Stimulated activated CD4-positive, alpha-beta T cell treated with anti-CD3 and anti-CD28 coated beads, Interleukin-15, amount 100 ng/mL, for 48 hours (primary cell): Measurements from ENCODE around the gene CUL5.
A peak's percentile ranks its signal among the peaks of the same experiment; 100 is the strongest.

ENCODE experiments used
- DNase-seq, 2 donors: peaks; one replicate each; pipeline ENCODE4 v3.0.0-alpha.2; 2020; ENCODE audit warnings: low read depth in 2 of 2

The CUL5 gene

DNA sequence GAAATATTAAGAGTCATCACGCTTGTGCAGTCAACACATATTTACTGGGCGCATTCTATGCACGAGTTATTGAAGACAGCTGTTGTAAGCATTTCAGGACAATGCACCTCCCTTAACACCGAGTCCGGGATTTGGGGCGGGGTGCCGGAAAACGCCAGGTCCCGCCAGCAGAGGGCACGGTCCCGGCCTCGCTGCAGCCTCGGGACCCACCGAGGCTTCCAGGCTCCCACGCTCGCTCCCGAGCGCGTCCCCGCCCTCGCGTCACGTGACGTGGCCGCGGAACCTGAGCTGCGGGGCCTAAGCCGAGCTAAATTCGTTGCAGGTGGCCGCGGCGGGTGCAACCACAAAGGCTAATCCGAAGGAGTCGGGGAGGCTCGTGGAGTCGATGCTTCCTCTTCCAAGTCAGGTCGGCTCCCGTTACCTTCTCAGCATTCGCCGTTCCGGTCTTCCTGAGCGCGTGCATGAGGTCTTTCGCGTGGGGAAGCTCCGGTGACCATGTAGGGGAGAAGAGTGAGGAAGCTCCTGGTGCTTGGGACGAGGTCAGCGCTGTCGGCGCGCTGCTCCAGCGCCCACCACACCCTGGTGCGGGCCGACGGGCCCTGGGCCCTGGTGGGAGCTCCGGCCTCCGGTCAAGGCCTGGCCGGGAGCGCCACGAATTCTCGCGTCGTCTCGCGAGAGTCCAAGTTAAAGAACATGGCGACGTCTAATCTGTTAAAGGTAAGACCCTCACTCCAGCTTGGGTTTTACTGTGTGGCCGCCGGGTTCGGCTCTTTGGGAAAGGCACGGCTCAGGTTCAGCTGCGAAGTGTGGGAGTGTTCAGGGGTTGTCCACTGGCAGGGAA lies at the start of gene CUL5:
TSS of gene CUL5 (plus strand) at position 243 of the 841 bp plus-strand sequence. CDS start at position 694, 451 bp downstream.
- DNase-seq: peak; percentile 75 to 86

DNA sequence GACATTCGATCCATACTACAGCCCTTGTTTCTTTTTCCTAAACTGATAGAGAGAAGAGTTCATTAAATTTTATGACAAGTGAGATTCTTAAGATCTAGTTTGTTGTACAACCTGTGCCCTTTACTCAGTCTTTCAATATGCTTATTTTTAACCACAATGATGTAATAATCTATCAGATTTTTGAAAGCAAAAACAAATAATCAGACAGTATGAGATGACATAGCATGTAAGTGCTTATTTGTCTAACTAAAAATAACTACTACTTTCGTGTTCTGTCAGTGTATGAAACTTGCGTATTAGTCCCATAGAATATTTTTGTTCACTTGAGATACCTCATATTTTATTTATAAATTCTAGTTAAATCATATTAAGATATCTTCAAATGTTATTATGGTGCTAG lies 47.2 kb upstream of the CUL5 start:
- no peak for DNase-seq

DNA sequence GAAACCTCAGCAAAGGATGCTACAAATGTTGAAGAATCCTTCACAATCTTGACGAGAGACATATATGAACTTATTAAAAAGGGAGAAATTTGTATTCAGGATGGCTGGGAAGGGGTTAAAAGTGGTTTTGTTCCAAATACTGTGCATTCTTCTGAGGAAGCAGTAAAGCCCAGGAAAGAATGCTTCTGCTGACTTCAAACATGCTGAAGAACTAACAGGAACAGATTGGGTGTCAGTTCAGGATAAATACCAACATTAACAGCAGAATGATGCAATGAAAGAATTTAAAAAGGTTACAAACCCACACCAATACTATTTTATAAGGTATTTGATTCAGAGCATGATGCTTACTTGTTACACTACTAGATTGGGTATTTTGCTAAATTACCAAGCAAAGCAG lies 46.5 kb upstream of the CUL5 start:
- no peak for DNase-seq

DNA sequence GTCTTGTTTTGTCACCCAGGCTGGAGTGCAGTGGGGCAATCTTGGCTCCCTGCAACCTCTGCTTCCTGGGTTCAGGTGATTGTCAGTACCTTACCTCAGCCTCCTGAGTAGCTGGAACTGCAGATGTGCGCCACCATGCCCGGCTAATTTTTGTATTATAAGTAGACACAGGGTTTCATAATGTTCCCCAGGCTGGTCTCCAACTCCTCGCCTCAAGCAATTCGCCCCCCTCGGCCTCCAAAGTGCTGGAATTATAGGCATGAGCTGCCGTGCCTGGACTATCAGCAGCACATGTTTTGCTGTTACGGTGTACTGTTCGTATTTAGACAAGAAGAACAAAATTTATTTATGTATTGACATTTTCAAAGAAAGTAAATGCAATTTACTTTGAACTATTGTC lies 45.6 kb upstream of the CUL5 start:
- no peak for DNase-seq

DNA sequence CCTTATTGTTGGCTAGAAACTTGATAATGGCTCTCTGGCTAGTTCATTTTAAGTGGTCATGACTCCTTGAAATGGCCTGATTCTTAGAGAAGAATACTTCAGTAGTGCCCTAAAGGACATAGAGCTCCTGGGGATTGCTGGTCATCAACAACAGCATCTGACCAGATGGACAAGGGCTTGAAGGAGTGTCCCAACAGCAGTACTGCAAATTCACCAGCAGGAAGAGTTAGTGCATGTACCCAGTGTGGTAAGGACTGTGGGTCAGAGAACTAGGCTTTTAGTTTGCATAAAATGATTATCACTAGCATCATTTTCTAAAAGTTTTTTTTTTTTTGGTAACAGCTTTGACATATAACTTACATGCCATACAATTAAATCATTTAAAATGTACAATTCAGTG lies 39.5 kb upstream of the CUL5 start:
- DNase-seq: no peak

DNA sequence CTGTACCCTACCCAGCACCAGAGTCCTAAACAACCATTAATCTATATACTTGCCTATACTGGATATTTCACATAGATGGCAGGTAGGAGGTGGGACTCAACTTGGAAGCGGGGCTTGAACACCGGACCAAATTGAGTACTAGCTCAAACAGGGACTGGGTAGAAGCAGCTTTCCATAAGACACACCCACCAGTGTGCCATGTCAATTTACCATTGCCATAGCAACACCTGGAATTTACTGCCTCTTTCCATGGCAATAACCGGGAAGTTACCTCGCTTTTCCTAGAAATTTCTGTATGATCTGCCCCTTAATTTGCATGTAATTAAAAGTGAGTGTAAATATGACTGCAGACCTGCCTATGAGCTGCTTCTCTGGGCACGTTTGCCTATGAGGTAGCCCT lies 38.6 kb upstream of the CUL5 start:
- no peak for DNase-seq

DNA sequence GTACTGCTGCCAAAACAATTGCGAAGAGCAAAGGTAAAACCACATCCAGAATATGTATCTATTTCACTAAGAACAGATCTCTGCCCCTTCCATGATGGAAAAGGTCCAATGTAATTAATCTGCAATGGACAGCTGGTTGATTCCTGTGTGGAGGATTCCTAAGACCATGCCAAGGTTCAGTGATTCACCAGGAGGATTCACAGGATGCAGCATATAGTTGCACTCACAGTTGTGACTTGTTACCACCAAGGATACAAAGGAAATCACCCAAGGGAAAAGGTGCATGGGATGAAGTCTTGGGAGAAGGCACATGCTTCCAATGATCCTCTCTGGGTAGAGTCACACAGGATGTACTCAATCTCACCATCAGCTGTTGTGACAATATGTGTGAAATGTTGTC lies 35.1 kb upstream of the CUL5 start:
- no peak for DNase-seq

DNA sequence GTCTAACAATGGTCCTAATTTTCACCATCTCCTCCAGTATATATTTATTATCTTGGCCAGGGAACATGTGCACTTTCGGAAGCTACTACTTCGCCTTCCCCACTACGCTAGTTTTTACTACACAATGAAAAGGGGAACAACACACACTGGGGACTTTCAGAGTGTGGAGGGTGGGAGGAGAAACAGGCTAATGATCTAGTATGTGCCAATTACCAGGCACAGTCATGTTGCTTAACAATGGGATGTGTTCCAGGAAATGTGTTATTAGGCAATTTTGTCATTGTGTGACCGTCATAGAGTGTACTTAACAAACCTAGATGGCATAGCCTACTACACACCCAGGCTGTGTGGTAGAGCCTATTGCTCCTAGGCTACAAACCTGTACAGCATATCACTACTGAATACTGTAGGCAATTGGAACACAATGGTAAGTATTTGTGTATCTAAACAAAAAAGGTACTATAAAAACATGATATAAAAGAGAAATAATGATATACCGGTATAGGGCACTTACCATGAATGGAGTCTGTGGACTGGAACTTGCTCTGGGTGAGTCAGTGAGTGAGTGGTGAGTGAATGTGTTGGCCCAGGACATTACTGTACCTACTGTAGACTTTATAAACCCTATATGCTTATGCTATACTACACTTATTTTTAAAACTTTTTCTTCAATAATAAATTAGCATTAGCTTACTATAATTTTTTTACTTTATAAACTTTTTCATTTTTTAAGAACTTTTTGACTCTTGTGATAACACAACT lies 20.1 kb upstream of the CUL5 start:
- DNase-seq: no peak

DNA sequence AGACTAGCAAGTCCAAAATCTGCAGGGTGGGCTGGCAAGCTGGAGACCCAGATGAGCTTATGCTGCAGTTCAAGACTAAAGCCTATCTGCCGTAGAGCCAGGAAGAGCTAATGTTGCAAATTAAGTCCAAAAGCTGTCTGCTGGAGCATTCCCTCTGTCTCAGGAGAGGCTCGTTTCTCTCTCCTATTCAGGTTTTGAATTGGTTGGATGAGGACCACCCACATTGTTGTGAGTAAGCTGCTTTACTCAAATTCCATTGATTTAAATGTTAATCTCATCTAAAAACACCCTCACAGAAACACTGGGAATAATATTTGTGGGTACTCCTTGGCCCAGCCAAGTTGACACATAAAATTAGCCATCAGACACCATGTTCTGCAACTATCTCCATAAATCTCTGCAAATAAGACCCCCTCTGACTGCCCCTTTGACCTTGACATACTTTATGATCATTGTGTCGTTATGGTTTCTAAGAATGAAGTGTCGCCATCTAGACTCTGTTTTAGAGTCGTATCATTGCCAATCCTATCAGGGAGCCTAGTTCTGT lies 16.8 kb upstream of the CUL5 start:
- DNase-seq: no peak

DNA sequence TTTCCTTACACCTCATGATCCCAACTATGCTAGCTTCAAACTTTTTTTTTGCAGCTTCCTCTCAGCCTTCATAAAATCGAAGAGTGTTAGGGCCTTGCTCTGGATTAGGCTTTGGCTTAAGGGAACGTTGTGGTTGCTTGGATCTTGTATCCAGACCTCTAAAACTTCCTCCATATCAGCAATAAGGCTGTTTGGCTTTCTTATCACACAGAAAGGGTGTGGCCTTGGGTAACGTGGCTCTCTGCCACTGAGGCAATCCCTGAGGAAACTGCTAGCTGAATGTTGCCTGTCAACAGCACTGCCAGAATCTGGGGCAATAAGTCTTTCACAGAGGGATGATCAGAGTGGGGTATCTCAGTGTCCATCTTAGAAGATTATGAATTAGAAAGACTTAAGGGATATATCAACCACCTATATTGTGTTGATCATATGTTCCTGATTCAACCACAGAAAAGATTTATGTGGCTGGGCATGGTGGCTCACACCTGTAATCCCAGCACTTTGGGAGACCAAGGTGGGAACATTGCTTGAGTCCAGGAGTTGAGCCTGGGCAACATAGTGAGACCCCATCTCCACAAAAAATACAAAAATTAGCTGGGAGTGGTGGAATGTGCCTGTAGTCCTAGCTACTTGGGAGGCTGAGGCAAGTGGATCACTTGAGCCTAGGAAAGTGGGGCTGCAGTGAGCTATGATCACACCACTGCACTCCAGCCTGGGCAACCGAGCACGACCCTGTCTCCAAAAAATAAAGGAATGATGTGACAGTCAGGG lies 12.5 kb upstream of the CUL5 start:
- no peak for DNase-seq

DNA sequence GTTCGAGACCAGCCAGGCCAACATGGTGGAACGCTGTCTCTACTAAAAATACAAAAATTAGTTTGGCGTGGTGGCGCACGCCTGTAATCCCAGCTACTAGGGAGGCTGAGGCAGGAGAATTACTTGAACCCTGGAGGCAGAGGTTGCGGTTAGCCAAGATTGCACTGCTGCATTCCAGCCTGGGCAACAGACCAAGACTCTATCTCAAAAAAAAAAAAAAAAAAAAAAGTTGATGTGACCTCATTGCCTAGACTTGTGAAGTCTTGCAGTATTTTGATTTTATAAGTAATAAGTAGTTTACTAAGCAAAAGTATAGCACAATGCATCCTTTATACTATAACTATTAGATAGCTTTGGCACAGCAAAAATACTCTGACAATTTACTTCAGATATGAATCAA lies 9.9 kb upstream of the CUL5 start:
- no peak for DNase-seq

DNA sequence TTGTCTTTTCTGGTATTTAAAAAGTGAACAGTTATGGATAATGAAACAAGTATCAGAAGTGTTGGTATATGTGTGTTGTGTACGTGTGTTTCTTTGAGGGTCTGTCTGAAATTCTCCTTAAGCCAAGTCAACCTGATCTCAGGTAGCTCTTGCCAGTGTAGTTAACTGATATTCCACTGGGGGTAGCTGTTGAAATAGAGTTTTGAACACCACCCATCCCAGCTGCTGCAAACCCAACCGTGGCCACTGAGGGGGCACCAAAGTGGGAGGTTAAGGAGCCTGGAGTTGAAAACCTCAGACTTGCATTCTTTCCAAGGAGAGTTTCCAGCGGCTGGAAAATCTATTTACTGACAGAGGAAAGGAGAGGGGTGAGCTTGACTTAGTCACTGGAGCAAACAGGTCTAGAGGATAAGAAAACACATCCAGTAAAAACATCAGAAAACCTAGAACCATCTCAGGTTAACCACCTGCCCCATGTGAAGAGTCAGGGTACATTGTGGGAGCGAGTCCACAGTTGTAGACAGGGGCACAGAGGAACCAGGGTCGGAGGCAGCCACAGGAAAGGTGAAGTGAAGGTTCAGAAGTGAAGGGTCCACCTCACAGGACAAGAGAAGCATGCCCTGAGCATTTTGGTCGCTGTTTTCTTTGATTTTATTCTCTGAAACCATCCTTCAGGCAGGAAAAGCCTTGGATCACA lies 8.8 kb upstream of the CUL5 start:
- DNase-seq: peak in 1 of 2 donors; percentile 4

DNA sequence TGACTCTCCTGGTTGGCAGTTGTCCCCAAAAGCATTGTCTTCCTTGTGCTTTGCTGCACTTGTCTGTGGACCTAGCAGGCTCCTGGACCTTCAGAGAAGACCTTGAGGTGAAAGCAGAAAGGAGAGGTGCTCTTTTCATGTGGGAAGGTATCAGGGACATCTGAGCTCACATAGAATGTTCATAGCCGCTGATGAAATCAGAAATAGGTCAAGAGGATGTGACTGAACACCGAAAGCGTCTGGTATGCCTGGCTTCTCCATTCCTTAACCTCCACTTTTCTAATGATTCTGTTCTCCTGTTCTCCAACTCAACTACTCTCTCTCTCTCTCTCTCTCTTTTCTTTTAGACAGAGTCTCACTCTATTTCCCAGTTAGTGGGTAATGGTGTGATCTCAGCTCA lies 6.2 kb upstream of the CUL5 start:
- no peak for DNase-seq

DNA sequence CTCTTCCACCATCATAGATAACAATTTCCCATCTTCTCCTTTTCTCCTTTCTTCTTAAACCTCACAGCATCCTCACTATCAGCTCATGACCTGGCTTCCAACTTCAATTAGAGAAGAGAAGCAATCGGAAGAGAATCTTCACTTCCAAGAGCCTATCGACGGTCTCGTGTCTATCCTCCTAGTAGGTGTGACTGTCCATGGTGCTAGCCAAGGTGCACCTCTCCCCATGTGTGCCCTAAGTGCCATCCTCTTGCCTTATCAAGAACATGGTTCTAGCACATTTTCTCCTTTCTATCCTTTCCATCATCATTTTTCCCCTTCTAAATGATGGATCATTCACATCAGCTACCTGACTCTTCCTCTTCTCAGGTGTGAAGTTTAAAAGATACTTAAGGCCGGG lies 5.1 kb upstream of the CUL5 start:
- DNase-seq: no peak

DNA sequence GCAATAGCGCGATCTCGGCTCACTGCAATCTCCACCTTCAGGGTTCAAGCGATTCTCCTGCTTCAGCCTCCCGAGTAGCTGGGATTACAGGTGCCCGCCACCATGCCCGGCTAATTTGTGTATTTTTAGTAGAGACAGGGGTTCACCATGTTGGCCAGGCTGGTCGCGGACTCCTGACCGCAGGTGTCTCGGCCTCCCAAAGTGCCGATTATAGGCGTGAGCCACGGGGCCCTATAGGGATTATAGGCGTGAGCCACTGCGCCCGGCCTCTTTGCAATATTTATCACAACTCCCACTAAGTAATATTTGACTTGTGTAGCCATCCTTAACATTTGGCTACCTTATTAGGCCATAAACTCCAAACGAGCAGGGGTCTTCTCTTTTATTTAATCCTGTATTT lies 879 bp upstream of the CUL5 start:
- DNase-seq: no peak

DNA sequence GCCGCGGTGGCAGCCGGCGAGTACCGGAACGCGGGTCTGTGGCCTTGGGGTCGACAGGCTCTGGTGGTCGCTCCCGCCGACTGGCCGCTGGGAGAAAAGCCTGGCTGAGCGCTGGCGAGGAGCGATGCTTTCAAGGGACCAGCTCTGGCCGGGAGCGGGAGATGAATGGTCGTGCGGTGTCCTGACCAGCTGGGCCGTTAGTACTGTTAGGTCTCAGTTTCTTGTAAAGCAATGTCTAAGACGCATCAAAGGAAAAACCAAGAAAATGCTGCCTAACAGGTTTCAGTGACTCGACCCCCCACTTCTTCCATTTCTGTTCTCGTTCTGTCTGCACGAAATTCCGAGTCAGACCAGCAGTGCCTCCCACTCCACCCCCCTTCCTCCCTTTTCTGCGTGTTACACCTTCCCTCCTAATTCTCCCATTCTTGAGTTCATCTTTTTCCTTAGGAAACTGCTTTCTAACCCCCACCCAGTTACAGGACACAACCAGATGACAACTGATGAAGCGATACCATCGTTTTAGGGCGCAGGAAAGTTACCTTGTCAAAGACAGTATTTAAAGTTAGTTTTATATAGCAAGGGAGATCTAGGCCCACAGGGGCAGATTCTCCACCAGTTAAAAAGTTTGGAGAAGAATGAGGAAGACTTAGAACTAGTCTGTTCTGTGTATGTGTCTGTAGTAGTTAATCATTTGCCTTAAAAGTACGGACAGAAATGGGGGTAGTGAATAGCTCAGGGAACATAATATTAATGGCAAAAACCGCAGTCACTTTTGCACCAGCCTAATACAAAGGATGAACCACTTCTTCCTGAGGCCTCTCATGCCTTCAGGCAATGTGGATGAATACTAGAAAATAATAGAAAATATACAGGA lies 1.0 kb downstream of the CUL5 start:
- DNase-seq: no peak

DNA sequence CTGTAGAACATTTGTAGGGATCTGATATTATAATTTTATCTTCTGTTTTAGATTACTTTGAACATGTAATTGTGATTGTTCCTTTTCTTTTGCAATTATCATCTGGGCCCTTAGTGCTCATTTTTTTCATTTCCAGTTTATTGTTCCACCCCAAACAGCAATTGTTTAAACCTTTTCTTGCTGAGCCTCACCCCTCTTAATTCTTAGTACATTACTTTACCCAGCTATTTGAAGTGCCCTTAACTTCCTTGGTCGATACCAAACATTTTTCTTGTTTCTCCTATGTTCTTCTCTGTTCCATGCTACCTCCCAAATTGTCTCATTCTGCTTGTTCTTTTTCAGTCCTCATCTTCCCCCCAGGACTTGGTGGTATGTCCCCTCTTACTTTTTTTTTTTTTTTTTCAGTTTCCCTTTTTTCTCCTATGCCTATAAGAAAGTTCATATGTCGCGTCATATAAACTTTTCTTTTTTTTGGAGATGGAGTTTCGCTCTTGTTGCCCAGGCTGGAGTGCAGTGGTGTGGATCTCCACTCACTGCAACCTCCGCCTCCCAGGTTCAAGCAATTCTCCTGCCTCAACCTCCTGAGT lies 3.5 kb downstream of the CUL5 start:
- no peak for DNase-seq

DNA sequence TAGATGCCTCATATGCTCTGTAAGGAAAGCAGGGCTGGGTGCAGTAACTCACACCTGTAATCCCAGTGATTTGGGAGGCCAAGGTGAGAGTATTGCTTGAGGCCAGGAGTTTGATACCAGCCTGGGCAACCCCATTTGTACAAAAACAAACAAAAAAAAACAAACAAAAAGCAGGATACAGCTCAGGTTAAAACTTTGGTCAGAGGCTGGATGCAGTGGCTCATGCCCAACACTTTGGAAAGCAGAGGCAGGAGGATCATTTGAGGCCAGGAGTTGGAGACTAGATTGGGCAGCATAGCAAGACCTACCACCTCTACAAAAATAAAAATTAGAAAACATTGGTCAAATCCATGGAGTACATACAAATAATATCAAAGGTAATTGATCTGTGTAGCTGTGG lies 7.9 kb downstream of the CUL5 start:
- no peak for DNase-seq

DNA sequence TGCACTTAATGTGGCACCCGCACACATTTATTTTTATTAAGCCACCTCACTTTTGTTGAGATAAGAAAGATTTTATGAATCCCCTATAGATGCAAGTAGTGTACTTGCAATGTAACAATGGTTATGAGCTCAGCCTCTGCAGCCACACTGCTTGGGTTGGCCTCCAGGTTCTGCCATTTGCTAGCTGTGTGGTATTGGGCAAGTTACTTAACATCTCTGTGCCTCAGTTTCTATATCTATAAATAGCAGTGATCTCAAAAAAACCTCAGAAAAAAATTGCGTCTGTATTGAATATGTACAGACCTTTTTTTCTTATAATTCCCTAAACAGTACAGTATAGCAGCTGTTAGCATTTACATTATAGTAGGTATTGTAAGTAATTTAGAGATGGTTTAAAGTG lies 10.0 kb downstream of the CUL5 start:
- no peak for DNase-seq

DNA sequence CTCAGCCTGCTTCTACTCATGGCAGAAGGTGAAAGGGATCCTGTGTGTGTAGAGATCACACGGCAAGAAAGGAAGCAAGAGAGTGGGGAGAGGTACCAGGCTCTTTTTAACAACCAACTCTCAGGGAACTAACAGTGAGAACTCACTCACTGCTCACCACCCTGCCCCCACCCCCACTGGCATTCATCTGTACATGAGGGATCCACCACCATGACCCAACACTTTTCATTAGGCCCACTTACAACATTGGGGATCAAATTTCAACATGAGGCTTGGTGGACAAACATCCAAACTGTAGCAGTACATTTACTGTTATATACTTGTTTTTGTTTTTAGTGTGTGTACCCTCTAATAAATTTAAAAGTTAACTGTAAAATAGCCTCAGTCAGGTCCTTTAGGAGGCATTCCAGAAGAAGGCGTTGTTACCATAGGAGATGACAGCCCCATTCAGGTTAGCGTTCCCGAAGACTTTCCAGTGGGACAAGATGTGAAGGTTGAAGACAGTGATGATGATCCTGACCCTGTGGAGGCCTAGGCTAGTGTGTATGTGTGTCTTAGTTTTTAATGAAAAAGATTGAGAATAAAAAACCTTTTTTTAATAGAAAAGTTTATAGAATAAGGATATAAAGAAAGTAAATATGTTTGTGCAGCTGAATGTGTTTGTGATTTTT lies 11.3 kb downstream of the CUL5 start:
- no peak for DNase-seq
